ENCODE measurements around the gene DPP9.
A peak's percentile ranks its signal among the peaks of the same experiment; 100 is the strongest.

Gene DPP9

DNA sequence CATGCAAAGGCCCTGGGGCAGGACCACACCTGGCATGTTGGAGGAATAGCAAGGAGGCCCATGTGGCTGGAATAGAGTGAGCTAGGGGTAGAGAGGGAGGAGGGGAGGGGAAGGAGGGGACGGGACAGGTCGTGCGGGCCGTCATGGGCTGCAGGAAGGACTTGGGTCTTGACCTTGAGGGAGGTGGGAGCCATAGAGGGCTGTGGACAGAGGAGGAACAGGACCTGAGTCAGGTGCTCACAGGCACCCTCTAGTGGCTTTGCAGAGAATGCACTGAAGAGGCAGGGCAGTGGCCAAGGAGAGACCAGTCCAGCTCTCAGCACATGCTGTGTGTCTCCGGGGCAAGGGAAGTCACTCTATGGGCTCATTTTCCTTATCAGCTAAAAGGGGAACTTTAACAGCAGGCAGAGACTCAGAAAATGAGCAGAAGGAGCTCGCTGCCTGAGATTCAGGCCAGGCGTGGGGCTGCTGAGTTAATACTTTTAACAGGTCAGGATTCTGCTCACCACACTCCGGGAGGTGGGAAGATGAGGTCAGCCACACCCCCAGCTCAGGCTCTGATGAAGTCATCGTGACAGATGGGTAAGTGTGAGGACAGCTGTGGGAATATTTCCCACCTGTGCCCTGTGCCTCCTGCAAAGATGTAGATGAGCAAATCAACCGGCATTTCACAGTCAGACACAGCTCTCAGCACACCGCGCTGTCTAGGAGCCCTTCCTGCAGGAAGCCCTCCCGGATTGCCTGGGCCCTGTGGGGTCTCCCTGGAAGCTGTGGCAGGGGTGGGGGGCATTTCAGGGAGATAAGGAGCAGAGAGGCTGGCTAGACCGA is 90.3 kb downstream of the DPP9 start:
- peak in 1 of 2 donors; percentile 36 for DNase-seq (ENCODE audit: low read depth in 2 of 2)
